Stimulated activated CD4-positive, alpha-beta T cell treated with anti-CD3 and anti-CD28 coated beads, Interleukin-1b, Interleukin-23, amount 100 ng/mL, for 24 hours (primary cell): ENCODE measurements around the gene ANTKMT.

Source experiments
- DNase-seq, 4 experiments: peaks; one replicate each; pipeline ENCODE4 v3.0.0-alpha.2; 2020; ENCODE audit warnings: low read depth in 4 of 4, low spot score in 1 of 4

Gene ANTKMT

DNA sequence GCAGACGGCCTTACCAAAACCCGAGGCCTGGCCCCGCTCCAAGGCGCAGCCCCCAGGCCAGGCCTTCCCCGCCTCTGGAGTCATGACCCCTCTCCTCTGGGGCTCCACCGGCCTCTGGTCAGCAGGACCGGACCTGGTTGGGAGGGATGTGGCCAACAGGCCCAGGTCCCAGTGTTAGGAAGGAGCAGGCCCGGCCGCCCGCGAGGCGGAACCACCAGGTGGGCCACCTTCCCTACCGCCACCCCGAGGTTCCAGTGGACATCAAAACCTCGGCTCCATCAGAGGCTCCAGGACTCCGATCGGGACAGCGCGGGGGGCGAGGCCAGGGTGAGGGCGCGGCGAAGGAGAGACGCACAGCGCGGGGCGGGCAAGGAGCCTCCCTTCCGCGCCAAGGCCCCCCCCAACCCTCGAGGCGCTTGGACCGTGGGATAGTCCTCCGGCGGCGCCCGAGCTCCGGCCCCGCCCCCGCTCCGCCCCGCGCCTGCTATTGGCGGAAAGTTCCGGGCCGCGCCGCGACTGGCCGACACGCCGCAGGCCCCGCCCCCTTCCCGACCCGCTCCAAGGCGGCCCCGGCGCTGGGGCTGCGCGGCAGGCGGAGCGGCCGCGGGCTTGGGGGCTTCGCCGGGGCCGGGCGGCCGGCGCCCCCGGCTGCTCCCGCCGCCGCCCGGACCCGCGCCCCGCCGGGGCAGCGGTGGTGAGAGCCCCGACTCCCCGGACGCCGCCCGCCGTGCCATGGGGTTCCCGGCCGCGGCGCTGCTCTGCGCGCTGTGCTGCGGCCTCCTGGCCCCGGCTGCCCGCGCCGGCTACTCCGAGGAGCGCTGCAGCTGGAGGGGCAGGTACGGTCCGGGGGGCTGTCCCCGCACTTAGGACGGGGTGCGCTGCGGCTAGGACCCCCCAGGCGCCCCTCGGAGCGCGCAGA, 6.1 kb upstream of the ANTKMT start, which contains the start of gene METRN:
TSS of gene METRN (plus strand) at position 561 of the 919 bp plus-strand sequence. CDS start at position 733, 172 bp downstream.
- peak; percentile 84 to 95 (median 85) for DNase-seq

DNA sequence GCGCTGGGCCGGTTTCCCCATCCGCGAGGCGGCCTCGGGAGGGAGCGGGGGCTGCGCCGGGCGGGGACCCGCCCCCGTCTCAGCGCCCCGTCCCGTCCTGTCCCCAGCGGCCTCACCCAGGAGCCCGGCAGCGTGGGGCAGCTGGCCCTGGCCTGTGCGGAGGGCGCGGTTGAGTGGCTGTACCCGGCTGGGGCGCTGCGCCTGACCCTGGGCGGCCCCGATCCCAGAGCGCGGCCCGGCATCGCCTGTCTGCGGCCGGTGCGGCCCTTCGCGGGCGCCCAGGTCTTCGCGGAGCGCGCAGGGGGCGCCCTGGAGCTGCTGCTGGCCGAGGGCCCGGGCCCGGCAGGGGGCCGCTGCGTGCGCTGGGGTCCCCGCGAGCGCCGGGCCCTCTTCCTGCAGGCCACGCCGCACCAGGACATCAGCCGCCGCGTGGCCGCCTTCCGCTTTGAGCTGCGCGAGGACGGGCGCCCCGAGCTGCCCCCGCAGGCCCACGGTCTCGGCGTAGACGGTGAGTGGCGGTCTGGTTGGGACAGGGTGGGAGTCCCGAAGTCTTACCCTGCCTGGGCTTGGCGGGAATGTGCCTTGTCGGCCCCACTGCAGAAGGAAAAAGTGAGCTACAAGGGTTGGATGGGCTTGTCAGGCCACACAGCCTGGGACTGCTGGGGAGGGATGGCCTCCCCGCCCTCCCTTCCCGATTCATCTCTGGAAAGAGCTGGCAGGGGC, 5.3 kb upstream of the ANTKMT start:
- DNase-seq, result no peak

DNA sequence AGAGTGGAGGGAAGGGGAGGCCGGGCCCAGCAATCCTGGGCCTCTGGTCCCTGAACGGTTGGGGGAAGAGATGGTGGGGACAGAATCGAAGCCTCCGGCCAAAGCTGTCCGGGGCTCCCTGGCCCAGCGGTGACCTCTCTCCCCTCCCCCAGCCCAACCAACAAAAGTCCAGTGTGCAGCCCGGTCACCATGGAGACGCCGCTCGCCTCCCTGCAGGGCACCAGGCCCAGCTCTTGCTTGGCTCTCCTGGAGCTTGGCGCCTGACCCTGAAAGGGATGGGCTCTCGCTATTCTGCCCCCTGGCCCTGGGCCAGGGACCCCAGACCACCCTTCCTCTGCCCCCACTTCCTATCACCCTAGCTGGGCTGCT, 4.8 kb upstream of the ANTKMT start:
- DNase-seq, result no peak

DNA sequence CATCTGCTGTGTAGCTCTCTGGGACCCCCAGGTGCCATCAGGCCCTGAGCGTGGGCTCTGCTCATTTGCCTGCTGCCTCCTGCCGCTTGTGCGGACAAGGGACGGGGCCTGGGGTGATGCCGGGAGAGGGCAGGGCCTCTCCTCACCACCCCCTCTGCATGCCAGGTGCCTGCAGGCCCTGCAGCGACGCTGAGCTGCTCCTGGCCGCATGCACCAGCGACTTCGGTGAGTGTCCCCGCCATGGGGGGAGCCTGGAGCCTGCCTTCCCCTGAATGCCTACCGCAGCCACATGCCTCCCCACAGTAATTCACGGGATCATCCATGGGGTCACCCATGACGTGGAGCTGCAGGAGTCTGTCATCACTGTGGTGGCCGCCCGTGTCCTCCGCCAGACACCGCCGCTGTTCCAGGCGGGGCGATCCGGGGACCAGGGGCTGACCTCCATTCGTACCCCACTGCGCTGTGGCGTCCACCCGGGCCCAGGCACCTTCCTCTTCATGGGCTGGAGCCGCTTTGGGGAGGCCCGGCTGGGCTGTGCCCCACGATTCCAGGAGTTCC, 4.1 kb upstream of the ANTKMT start:
- no peak for DNase-seq

DNA sequence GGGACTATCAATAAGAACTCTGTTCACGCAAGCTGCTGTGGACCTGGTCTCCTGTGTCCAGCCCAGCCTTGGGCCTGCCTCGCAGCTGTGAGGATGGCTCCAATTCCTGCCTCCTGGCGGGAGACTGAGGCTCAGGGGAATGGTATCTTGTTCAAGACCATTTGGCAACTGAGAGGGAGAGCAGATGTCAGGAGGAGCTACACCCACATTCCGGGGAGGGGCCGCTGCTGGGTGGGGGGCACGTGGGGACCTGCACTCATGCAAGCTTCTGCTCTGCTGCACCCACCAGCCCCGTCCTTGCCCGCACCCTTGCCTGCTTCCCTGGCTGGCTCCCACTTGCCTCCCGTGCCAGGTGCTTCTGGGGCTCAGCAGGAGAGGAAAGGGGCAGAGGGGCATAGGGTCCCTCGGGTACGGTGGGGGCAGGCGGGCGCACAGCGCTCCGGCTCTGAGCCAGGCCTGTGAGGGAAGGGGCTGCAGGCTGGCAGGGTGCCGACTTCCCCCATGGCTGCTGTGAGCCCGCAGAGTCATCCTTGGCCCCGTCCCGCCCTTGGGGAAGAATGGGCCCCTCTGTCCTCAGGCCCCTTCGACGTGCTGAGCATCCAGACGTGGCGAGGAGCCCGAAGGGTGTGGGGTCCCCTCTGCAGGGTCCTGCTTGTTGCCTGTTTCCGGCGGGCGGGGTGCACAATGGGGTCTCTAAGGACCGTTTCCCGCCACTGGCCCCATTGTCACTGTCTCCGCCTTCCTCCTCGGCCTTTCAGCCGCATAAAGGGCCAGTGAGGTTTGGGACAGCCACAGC, 3.3 kb upstream of the ANTKMT start:
- DNase-seq, result no peak

DNA sequence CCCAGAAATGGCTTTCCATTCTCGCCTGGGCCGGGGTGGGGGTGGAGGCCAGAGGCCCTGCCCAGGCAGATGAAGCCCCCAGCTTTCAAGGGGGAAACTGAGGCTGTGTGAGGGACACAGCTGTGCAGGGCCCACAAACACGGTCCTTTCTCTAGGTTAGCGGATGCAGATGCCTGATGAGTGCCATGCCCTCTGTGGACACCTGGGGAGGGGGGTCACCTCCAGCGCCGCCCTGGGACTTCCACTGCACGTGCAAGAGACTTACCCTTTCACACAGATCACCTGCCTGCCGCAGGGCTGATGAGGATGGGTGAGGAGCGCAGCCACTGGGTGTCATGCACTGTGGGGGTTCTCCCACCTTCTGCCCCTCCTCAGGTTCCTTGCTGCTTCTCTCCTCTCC, 2.6 kb upstream of the ANTKMT start:
- no peak for DNase-seq

DNA sequence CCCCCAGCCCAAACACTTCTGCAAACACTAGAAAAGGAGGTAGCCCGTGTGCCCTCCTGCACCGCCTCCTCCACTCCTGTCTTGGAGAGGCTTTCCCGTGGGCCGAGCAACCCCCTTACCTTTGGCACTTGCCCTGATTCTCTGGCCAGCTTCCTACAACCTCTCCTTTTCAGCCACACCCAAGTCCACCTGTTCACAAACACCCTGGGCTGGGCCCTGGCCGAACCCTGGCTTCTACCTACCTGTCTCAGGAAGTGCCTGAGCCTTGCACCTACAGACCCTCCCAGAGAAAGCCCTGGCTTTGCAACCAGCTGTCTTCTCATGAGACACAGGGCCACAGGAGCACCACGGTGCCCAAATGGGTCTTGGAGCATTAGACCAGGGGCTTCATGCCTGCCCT, 2.0 kb upstream of the ANTKMT start:
- no peak for DNase-seq

DNA sequence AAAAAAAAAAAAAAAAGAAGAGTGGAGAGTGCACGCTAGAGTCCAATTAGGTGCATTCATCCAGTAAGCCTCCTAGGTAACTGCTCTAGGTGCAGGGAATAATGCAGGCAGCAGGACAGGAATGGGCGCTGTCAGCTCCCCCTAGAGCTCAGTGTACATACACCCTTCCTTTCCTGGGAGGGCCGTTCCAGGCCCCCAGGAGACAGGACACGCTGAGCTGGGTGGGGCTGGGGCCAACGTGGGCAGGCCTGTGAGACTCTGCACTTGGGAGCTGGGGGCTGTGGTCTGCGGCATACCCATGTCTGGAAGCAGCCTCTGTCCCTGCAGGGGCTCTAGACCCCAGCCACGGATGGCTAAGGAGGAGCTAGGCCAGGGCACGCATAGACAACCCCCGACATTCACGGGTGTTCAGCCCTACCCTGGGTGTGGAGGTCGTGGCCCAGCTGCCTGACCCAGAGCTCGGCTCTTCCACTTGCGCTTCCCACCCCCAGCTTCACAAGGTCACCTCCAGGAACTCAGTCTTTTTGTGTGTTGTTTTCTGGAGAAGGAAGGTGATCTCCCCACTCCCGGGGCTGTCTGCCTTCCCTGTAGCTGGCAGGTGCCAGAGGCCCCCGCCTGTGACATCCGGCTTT, 1.0 kb upstream of the ANTKMT start:
- DNase-seq, result no peak

DNA sequence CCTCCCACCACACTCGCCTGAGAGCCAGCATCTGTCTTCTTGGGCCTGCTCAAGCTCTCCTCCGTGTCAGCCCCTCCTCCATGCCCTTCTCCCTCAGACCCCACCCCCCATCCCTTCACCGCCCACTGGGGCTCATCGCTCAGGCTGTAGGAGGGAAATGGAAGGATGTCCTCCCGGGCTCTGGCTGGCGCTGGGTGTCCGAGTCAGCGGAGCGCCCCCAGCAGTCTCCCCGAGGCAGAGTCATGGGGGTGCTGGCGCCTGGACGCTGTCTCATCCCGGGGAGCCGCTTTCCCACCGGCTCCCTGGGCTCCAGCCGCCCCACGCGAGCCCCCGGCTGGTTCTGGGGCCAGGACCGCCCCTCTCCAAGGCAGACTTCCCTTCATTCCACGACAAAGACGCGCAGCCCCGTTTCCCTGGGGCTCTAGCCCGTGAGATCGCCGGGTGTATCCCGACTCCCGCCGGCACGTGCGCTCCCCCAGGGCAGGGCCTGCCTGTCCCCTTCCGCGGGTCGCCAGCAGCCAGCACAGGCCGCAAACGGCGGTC, 428 bp upstream of the ANTKMT start:
- DNase-seq, result peak in 1 of 4 experiments; percentile 58

DNA sequence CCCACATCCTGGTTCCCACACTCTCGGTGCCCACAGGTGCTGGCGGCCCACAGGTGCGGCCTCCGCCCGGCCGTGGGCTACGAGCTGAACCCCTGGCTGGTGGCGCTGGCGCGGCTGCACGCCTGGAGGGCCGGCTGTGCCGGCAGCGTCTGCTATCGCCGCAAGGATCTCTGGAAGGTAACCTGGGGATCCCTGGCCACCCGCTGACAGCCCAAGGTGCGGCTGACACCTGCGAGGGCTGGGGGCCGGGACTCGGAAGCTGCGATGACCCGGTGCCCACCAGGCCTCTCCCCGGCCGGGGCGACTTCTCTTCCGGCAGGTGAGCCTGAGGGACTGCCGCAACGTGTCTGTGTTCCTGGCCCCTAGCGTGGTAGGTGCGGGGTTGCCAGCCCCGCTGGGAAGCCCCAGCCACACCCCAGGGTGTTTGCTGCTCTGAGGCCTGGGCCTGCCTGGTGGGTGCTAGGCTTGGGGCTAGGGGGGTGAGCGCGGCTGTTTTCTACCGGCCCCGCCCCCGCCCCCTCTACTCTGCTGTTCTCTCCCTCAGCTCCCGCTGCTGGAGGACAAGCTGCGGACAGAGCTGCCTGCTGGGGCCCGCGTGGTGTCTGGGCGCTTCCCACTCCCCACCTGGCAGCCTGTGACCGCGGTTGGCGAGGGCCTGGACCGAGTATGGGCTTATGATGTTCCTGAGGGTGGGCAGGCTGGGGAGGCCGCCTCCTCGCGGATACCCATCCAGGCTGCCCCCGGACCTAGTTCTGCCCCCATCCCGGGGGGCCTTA, 1.0 kb downstream of the ANTKMT start:
- no peak for DNase-seq

DNA sequence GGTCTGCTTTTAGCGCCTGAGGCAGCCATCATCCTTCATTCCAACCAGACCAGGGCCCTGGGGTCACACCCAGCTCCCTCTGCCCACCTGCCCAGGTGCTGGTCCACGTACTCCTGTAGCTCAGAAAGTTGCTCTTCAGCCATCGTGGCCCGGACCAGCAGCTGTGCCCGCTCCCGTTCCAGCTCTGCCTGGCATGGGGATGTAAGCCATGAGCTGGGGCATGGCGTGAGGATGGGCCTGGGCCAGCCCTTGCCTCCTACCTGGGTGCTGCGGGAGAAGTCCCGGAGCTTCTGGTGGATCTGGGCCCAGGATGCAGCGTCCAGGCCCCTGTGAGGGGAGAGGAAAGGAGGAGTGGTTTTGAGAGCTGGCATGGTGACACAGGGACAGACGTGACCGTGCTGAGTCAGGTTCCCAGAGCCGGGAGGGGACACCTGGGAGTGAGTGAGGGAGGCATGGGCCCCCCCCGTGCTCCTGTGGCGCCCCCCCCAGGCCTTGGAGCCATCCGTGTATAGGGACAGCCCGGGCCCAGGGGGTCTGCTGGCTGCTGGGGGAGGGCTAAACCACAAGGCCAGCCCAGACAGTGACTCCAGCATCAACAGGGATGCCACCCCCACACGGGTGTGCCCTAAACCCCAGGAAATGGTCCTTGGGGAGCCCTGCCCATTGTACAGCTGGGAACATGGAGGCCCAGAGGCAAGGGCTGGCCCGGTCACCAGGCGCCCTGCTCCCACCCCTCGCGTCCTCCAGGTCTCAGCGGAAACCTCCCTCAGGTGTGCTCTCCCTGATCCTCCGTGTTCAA, 2.1 kb downstream of the ANTKMT start:
- DNase-seq, result no peak

DNA sequence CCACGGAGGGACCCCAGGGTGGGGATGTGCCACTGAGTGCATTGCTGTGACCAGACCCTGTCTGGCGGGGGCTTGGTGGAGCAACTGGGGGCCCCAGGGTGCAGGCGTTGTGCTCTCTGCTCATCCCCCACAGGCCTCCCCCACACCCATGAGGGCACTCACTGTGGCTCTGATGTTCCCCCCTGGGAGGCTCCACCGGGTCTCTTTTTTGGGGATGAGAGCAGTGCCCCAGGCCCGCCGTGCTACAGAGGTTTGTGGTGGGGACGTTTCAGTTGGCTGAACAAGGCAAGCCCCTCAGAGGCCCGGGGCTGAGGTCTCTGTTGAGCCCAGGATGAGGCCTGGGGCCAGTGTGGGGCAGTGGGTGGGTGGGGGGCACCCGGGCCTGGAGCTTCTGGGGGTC, 2.7 kb downstream of the ANTKMT start:
- DNase-seq, result no peak

DNA sequence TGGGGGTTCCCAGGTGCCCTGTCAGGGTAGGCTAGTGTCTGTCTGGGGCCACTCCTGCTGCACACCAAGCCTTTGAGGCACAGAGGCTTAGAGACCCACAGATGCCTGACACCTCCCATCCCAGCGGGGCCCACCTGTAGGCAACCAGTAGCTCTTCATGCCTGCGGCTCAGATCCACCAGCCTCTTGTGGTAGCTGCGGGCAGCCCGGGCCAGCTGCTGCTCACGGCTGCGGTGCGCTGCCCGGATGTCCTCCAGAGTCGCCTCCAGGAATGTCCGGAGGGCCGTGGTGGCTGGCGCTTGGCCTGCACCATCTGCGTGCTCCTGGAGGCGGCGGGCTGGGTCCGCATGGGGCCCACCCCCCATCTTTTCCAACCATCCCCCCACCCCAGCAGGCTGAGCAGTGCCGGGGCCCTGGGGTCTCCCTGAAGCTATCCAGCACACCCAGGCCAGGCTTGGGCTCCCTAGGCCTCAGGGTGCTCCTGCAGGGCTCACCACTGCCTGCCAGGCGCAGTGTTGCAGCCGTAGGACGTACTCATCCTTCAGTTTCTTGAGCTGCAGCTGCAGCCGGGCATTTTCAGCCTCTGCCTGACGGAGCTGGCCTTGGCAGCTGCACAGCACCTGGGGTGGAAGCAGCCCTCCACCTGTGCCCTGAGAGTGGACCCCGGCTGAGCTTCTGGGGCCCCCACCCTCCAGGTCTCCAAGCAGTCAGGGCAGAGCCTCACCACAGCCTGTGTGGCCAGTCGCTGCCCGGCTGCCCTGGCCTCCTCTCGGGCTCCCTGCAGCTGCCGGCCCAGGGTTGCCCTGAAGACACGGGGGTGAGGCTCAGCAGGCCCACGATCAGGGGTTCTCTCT, 3.5 kb downstream of the ANTKMT start:
- DNase-seq, result no peak

DNA sequence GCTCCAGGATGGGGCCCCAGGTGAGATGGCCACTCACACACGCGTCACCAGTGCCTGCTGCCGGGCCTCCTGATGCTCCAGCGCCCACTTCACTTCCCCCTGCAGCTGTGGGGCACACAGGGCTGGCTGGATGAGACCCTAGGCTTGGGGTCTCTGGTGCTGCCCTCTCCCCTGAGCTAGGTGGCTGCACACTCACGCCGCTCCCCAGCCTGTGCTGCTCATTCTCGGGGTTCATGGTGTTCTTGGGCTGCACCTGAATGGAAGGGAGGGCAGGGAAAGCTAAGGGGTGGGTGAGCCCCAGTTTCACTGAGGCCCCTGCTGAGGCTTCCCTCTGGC, 4.1 kb downstream of the ANTKMT start:
- no peak for DNase-seq

DNA sequence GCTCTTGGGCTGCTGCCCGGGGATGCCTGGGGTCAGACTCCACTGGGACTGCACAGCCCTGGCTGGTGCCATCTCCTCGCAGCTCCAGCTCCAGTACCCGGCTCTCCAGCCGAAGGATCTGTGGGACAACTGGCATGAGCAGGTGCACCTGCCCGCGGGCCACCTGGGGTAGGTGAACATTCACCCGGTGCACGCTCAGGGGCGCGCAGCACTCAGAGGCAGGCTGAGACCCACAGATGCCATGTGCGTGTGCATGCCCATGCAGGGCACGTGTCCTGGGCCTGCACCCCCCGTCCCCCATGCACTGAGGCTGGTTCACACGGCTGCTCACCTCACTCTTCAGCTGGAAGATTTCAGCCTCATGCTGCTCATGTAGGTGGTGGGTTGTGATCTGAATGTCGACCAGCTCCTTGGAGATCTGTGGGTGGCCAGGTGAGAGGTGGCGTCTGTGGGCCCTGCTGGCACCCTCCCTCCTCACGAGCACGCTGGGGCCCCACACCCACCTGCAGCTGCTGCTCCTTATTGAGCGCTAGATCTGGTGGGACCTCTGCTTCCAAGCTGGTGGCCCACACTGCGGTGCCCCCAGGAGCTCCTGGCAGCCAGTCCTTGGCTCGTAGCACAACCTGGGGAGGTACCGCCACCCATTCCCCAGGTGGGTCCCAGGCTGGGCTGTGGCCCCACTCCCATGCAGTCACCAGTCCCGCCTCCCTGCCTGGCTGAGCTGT, 4.7 kb downstream of the ANTKMT start:
- no peak for DNase-seq

DNA sequence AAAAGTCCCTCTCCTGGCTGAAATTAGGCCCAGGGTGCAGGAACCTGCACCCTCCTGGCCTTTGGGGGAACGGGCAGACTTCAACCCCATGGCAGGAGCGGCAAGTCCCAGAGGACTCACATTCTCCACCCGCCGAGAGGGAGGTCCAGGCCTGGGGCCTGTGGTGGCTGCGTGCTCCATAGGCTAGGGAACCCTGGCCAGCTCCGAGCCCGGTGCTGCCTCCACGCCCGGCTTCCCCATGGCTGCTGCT, 5.2 kb downstream of the ANTKMT start:
- no peak for DNase-seq

DNA sequence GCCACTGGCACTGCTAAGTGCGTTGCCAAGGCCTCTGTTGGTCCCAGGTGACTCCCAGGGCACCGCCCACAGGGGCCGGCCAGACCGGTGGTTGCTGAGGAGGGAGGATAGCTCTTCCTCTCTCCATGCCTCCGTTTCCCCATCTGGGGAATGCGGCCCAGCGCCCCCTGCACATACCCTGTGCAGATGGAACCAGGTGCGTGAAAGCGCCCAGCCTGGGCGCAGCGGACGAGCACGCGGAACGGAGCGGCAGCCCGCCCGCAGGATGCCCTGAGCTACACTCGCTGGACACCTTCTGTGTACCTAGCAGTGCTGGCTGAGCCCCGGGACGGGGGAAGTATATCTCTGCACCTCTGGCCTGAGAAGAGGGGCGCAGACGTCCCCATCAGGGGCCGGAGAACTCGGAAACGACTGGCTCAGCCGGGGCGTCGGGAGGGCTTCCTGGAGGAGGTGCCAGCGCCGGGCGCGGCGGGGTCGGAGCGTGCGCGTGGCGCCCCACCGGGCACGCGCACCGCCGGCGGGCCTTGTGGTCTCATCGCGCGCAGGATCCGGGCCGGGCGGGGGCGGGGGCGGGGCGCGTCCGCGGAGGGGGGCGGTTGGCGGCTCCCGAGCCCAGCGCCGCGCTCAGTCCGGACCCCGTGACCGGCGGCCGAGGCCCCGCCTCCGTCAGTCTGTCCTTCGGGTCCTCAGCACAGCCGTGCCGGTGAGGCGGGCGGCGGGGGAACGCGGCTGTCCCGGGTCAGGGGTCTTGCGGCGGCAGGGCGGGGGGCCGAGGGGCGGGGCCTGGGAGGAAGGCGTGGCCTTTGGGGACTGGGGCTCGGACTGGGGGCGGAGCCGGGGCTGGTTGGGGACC, 5.7 kb downstream of the ANTKMT start, which contains the start of the genes CCDC78 and HAGHL:
TSS of gene CCDC78 (minus strand) at position 6 of the 853 bp plus-strand sequence. CDS start 76 bp downstream, outside the sequence.
TSS of gene HAGHL (plus strand) at position 669 of the 853 bp plus-strand sequence. CDS start 404 bp downstream, outside the sequence.
- DNase-seq, result peak in 3 of 4 experiments; percentile 42 to 56 (median 43)
